ENCODE data around the gene MUC4.

GRCh38 chr3:195700319-195700718 is 111.4 kb downstream of the MUC4 start:
- TF ChIP-seq POLR2A (IDR thresholded peaks at IDR 0.05): no peak
- TF ChIP-seq, protein P1, sequence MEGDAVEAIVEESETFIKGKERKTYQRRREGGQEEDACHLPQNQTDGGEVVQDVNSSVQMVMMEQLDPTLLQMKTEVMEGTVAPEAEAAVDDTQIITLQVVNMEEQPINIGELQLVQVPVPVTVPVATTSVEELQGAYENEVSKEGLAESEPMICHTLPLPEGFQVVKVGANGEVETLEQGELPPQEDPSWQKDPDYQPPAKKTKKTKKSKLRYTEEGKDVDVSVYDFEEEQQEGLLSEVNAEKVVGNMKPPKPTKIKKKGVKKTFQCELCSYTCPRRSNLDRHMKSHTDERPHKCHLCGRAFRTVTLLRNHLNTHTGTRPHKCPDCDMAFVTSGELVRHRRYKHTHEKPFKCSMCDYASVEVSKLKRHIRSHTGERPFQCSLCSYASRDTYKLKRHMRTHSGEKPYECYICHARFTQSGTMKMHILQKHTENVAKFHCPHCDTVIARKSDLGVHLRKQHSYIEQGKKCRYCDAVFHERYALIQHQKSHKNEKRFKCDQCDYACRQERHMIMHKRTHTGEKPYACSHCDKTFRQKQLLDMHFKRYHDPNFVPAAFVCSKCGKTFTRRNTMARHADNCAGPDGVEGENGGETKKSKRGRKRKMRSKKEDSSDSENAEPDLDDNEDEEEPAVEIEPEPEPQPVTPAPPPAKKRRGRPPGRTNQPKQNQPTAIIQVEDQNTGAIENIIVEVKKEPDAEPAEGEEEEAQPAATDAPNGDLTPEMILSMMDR (IDR thresholded peaks at IDR 0.05): no peak
- TF ChIP-seq EP300 (IDR thresholded peaks at IDR 0.05): no peak
